Activated T-cell treated with anti-CD3 and anti-CD28 coated beads for 1 hour (primary cell): ENCODE measurements around the gene GRB10.

Experiments used
- DNase-seq: peaks from one replicate; pipeline ENCODE4 v3.0.0-alpha.2; 2020; ENCODE audit warnings: low read depth

Gene GRB10

GRCh38 chr7:50782375-50783208 lies at the start of gene GRB10:
Gene GRB10 (minus strand): TSS chr7:50782896. CDS start chr7:50732322, 50,574 bp downstream.
- no peak for DNase-seq

- DNase-seq = no peak
These were observed 46.1 kb upstream of the GRB10 start for GRCh38 chr7:50828801-50829200.

GRCh38 chr7:50828116-50828515 lies 45.4 kb upstream of the GRB10 start:
- DNase-seq = no peak

- DNase-seq = no peak
These were observed 44.6 kb upstream of the GRB10 start for GRCh38 chr7:50827281-50827680.

- DNase-seq = no peak
These were observed 43.9 kb upstream of the GRB10 start for GRCh38 chr7:50826371-50827172.

GRCh38 chr7:50825465-50825864 lies 42.8 kb upstream of the GRB10 start:
- no peak for DNase-seq

- no peak for DNase-seq
These were observed 42.2 kb upstream of the GRB10 start for GRCh38 chr7:50824882-50825281.

GRCh38 chr7:50822706-50823105 lies 40.0 kb upstream of the GRB10 start:
- DNase-seq = no peak

- DNase-seq = no peak
These were observed 39.4 kb upstream of the GRB10 start for GRCh38 chr7:50822110-50822509.

GRCh38 chr7:50821457-50822008 lies 38.8 kb upstream of the GRB10 start:
- no peak for DNase-seq

GRCh38 chr7:50818324-50818723 lies 35.6 kb upstream of the GRB10 start:
- no peak for DNase-seq

GRCh38 chr7:50817561-50817960 lies 34.9 kb upstream of the GRB10 start:
- no peak for DNase-seq

- DNase-seq = no peak
These were observed 32.4 kb upstream of the GRB10 start for GRCh38 chr7:50815138-50815537.

- no peak for DNase-seq
These were observed 31.5 kb upstream of the GRB10 start for GRCh38 chr7:50814166-50814565.

- DNase-seq = no peak
These were observed 30.3 kb upstream of the GRB10 start for GRCh38 chr7:50812841-50813475.

- DNase-seq = no peak
These were observed 29.4 kb upstream of the GRB10 start for GRCh38 chr7:50812094-50812493.

- DNase-seq = no peak
These were observed 25.7 kb upstream of the GRB10 start for GRCh38 chr7:50808282-50808888.

- DNase-seq = no peak
These were observed 24.5 kb upstream of the GRB10 start for GRCh38 chr7:50807026-50807730.

- no peak for DNase-seq
These were observed 23.4 kb upstream of the GRB10 start for GRCh38 chr7:50806143-50806542.

- no peak for DNase-seq
These were observed 22.9 kb upstream of the GRB10 start for GRCh38 chr7:50805447-50806125.
